T-cell (primary cell): Measurements from ENCODE around the gene ENDOG. TPM values are rescaled to one million over a fixed set of nuclear protein-coding genes. Genes with fewer than 3 reads are reported as not detected.
A peak's percentile ranks its signal among the peaks of the same experiment; 100 is the strongest.

Experiments
- ATAC-seq, 4 experiments: fragments of 200-7000 bp in 3 of 4; fragments of 150-1000 bp in 1 of 4; cut with Tn5 transposase; replicated peaks in 1 of 4; 1 replicate in 3 of 4; 2 replicates in 1 of 4; pipeline ENCODE4 v1.10.0; 2021; ENCODE audit warnings: moderate library complexity in 3 of 4, mild to moderate bottlenecking in 2 of 4, moderate number of reproducible peaks in 1 of 4
- CTCF ChIA-PET, 2 donors: fragments of 300-600 bp; sonication (Branson Sonifier 250); formaldehyde crosslinking; loops; one replicate each; lab custom pipeline; 2022; ENCODE audit warnings: antibody characterized with exemption in 2 of 2; lab: Charles Lee
- POLR2A ChIA-PET, 2 donors: fragments of 300-600 bp; sonication (Branson Sonifier 250); formaldehyde crosslinking; loops; one replicate each; lab custom pipeline; 2022; ENCODE audit warnings: antibody characterized with exemption in 2 of 2; lab: Charles Lee
- DNase-seq, 35 experiments: peaks; one replicate each; pipeline versions ENCODE4 v3.0.0 to v3.0.0-alpha.2; 2013 to 2023
- H3K27ac ChIP-seq: one replicate; pipeline ENCODE4 v1.5.1; 2013; ENCODE audit warnings: low read length
- H3K27me3 ChIP-seq, 2 experiments: replicated peaks in 1 of 2; 1 replicate in 1 of 2; 2 replicates in 1 of 2; pipeline versions ENCODE4 v1.6.1 to v1.7.0; 2013; ENCODE audit warnings: low read length in 1 of 2, mixed read lengths in 1 of 2; ENCODE audit not compliant: control insufficient read depth in 2 of 2, insufficient read depth in 2 of 2; ENCODE audit errors: extremely low read depth in 1 of 2
- H3K36me3 ChIP-seq, 2 donors: 1 replicate in 1 of 2; 2 replicates in 1 of 2; pipeline versions ENCODE4 v1.6.1 to v1.7.0; 2013; ENCODE audit warnings: low read length in 1 of 2; ENCODE audit not compliant: control insufficient read depth in 2 of 2, insufficient read depth in 1 of 2; ENCODE audit errors: extremely low read depth in 1 of 2
- H3K4me1 ChIP-seq, 2 experiments: 1 replicate in 1 of 2; 2 replicates in 1 of 2; pipeline versions ENCODE4 v1.6.1 to v1.7.0; 2013; ENCODE audit warnings: low read length in 2 of 2, mixed read lengths in 1 of 2; ENCODE audit not compliant: insufficient read depth in 2 of 2, control insufficient read depth in 1 of 2; ENCODE audit errors: extremely low read depth in 1 of 2
- H3K4me3 ChIP-seq, 2 donors: 1 replicate in 1 of 2; 2 replicates in 1 of 2; pipeline versions ENCODE4 v1.5.1 to v1.7.0; 2013; ENCODE audit warnings: mild to moderate bottlenecking in 2 of 2, low read length in 1 of 2, moderate library complexity in 1 of 2; ENCODE audit not compliant: control insufficient read depth in 1 of 2; ENCODE audit errors: extremely low read depth in 1 of 2
- H3K9me3 ChIP-seq: 2 replicates; pipeline ENCODE4 v1.7.0; 2013
- H3K27ac Mint-ChIP-seq, 2 donors: one replicate each; pipeline ENCODE4 v1.8.0; 2020 to 2021; ENCODE audit warnings: mild to moderate bottlenecking in 2 of 2, mixed read lengths in 2 of 2
- H3K27me3 Mint-ChIP-seq, 2 donors: one replicate each; pipeline ENCODE4 v1.8.0; 2021 to 2022; ENCODE audit warnings: mixed read lengths in 2 of 2
- H3K36me3 Mint-ChIP-seq: one replicate; pipeline ENCODE4 v1.8.0; 2021; ENCODE audit warnings: mixed read lengths
- H3K4me1 Mint-ChIP-seq, 3 donors: one replicate each; pipeline ENCODE4 v1.8.0; 2020 to 2022; ENCODE audit warnings: mixed read lengths in 3 of 3, mild to moderate bottlenecking in 1 of 3
- H3K4me3 Mint-ChIP-seq, 3 donors: one replicate each; pipeline ENCODE4 v1.8.0; 2020 to 2022; ENCODE audit warnings: mild to moderate bottlenecking in 3 of 3, mixed read lengths in 3 of 3, moderate library complexity in 3 of 3
- H3K9me3 Mint-ChIP-seq, 3 donors: one replicate each; pipeline ENCODE4 v1.8.0; 2020 to 2022; ENCODE audit warnings: mixed read lengths in 3 of 3
- WGBS: methylation state at CpG from one replicate; pipeline ENCODE4 v1.1.5; 2013; ENCODE audit warnings: missing lambda C conversion rate; ENCODE audit not compliant: insufficient coverage; 5-methylcytosine and 5-hydroxymethylcytosine counted together
- total RNA-seq, 35 experiments: library from RNA in 6 of 35; stranded (reverse) in 6 of 35; fragments of 120-200 nt in 1 of 35; gene quantifications; one replicate each; pipeline versions ENCODE4 v1.2.1 to v1.2.4 and lab custom pipeline; 2013 to 2026

ENDOG gene
- total RNA-seq, result 10 to 100 TPM; 11.3 to 31.1 (median 25.1) TPM
- total RNA-seq (2013), result 11.4 TPM
- 2.8 to 13.0 (median 7.0) reads per million in 29 experiments for total RNA-seq (lab: John Stamatoyannopoulos, UW)

DNA sequence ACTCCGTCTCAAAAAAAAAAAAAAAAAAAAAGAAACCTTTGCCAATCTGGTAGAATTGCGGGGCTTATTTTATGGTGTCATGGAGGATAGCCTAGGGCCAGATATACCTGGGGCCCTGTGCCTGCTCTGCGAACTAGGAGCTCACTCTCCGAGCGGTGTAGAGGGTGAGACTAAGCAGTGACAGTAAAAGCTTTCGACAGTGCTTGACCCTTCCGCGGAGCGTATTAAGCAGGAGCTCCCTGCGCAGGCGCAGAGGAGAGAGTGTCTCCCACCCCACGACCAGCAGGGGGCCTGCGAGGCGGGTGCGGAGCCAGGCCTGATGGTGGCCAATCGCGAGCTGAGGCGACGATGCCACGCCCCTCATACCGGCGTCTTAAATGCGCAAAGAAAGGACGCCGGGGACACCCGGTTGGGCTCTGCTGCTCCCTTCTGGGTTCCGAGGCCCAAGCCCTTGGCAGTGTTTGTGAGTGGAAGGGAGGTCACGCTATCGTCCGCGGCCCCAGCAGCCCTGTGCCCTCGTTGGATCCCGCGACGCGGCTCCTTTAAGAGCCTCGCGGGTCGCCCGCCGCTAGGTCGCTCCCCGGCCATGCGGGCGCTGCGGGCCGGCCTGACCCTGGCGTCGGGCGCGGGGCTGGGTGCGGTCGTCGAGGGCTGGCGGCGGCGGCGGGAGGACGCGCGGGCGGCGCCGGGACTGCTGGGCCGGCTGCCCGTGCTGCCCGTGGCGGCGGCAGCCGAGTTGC lies at the start of gene ENDOG:
Gene ENDOG, plus strand, starts transcription at position 402 of the 740 bp plus-strand sequence. Its CDS starts 185 bp downstream, at position 587.
- H3K27me3 ChIP-seq, result peaks cover 0 to 2% of the 10 kb centered on the region in 2 experiments
- ATAC-seq (peak; percentile 92 to 96 (median 92)), DNase-seq (peak; percentile 89 to 98 (median 95))
- peaks cover 8 to 17% of the 10 kb centered on the region in 2 donors for H3K36me3 ChIP-seq
- peaks cover 0 to 27% of the 10 kb centered on the region in 2 experiments for H3K4me1 ChIP-seq
- peak within 1 kb of the TSS; percentile 80 to 88 for H3K27ac Mint-ChIP-seq
- ChIA-PET POLR2A (interaction anchor here (0.7 to 1.2 kb wide), 3 partner anchors 12 to 263 kb away, joined by 3 to 8 read pairs (median 4); partner anchors contain the start of gene SPOUT1 (in 2 of the 2)), CTCF (interaction anchor here (0.5 to 3.6 kb wide), 20 partner anchors 9 to 542 kb away, joined by 3 to 26 read pairs (median 4); partner anchors contain the start of genes SPOUT1 (in 2 of the 2), SH3GLB2 (in 1 of the 2), SWI5 (in 1 of the 2) and ZDHHC12 (in 1 of the 2))
- H3K9me3 Mint-ChIP-seq, result no peaks in the 10 kb centered on the region
- peaks cover 13 to 25% (median 25%) of the 10 kb centered on the region in 3 donors for H3K4me1 Mint-ChIP-seq
- WGBS, result under 1% methylated on average over 65 of the region's 70 CpGs
- peak within 1 kb of the TSS; percentile 66 to 72 for H3K4me3 ChIP-seq
- peaks cover 6% of the 10 kb centered on the region for H3K36me3 Mint-ChIP-seq
- H3K27ac ChIP-seq, result peak within 1 kb of the TSS; percentile 67
- H3K9me3 ChIP-seq, result no peaks in the 10 kb centered on the region
- H3K4me3 Mint-ChIP-seq, result peak within 1 kb of the TSS; percentile 81 to 85 (median 83)
- no peaks in the 10 kb centered on the region for H3K27me3 Mint-ChIP-seq

DNA sequence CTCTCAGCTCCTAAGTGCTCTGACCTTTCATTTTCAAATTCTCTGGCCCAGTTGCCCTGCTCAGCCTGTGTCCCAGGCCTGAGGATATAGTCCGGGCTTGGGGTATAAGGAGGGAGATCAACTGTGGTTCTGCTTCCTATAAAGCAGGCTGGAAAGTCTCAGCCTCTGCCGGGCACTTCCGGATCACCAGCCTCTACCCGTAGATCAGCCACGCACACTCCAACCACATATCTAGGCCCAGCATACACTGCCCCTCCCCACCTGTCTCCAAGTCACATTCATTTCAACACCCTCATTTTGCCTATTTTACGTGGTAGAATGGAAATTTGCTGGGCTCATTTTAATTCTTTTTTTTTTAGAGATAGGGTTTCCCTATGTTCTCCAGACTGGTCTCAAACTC lies 49.7 kb upstream of the ENDOG start:
- Histone ChIP-seq H3K27ac (no peak overlapping the region), H3K4me1 (peaks cover 0 to 29% of the 10 kb centered on the region in 2 experiments), H3K36me3 (peaks cover 0 to 9% of the 10 kb centered on the region in 2 donors), H3K4me3 (no peak overlapping the region), H3K9me3 (no peaks in the 10 kb centered on the region), H3K27me3 (no peaks in the 10 kb centered on the region)
- H3K27me3 Mint-ChIP-seq, result no peaks in the 10 kb centered on the region
- peak overlapping the region in 1 of 2 donors; percentile 44 for H3K27ac Mint-ChIP-seq
- no peak overlapping the region for H3K4me3 Mint-ChIP-seq
- H3K9me3 Mint-ChIP-seq, result no peaks in the 10 kb centered on the region
- no CpG with 5 or more reads among the region's 6 CpGs for WGBS
- ATAC-seq (no peak), DNase-seq (no peak)
- ChIA-PET POLR2A (interaction anchor here in 1 of 2 donors (0.5 kb wide), 1 partner anchor 127 kb away, joined by 3 read pairs; no protein-coding TSS in a partner anchor), CTCF (interaction anchor here in 1 of 2 donors (0.6 kb wide), 1 partner anchor 22 kb away, joined by 3 read pairs; no protein-coding TSS in a partner anchor)
- H3K36me3 Mint-ChIP-seq, result peaks cover 3% of the 10 kb centered on the region
- H3K4me1 Mint-ChIP-seq, result peaks cover 47 to 52% (median 51%) of the 10 kb centered on the region in 3 donors

DNA sequence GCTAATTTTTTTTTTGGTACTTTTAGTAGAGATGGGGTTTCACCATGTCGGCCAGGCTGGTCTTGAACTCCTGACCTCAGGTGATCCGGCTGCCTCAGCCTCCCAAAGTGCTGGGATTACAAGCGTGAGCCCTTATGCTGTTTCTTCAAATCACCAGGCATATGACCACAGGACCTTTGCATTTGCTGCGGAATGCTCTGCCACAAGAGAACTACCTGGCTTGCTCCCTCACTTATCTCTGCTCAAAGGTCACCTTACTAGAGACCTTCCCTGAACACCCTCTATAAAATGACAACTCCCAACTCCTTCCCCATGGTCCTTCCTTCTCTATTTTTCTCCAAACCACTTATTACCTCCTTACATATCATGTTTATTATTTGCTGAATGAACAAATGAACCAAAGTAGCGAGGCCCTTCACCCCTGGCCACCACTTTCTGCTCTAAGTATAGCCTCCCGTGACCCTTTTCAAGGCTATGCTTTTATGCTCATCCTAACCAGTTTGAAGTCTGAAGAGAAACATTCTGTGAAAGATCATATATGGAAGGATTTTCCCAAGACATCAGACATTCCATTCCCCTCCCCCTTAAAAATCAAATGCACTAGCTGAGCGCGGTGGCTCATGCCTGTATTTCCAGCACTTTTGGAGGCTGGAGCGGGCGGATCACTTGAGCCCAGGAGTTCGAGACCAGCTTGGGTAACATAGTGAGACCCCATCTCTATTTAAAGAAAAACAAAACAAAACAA lies 47.8 kb upstream of the ENDOG start:
- Histone ChIP-seq H3K4me1 (peaks cover 0 to 29% of the 10 kb centered on the region in 2 experiments), H3K4me3 (peak overlapping the region; percentile 65 to 73), H3K27ac (peak overlapping the region; percentile 63), H3K9me3 (no peaks in the 10 kb centered on the region), H3K36me3 (peaks cover 0 to 7% of the 10 kb centered on the region in 2 donors), H3K27me3 (no peaks in the 10 kb centered on the region)
- no peaks in the 10 kb centered on the region for H3K9me3 Mint-ChIP-seq
- H3K4me3 Mint-ChIP-seq, result peak overlapping the region; percentile 96 to 98 (median 97)
- peaks cover 39 to 44% (median 41%) of the 10 kb centered on the region in 3 donors for H3K4me1 Mint-ChIP-seq
- no peak for DNase-seq
- POLR2A ChIA-PET, result interaction anchor here (0.5 to 1.1 kb wide), 6 partner anchors 19 to 81 kb away, joined by 3 to 5 read pairs (median 4); partner anchors contain the start of gene SET (in 1 of the 2)
- CTCF ChIA-PET, result interaction anchor here (0.5 to 1.5 kb wide), 4 partner anchors 18 to 122 kb away, joined by 4 to 8 read pairs (median 5); partner anchors contain the start of gene ENDOG (in 1 of the 2)
- no peak for ATAC-seq
- 100% methylated on average over 4 of the region's 11 CpGs for WGBS
- peaks cover 3% of the 10 kb centered on the region for H3K36me3 Mint-ChIP-seq
- peak overlapping the region; percentile 96 to 97 for H3K27ac Mint-ChIP-seq
- no peaks in the 10 kb centered on the region for H3K27me3 Mint-ChIP-seq

DNA sequence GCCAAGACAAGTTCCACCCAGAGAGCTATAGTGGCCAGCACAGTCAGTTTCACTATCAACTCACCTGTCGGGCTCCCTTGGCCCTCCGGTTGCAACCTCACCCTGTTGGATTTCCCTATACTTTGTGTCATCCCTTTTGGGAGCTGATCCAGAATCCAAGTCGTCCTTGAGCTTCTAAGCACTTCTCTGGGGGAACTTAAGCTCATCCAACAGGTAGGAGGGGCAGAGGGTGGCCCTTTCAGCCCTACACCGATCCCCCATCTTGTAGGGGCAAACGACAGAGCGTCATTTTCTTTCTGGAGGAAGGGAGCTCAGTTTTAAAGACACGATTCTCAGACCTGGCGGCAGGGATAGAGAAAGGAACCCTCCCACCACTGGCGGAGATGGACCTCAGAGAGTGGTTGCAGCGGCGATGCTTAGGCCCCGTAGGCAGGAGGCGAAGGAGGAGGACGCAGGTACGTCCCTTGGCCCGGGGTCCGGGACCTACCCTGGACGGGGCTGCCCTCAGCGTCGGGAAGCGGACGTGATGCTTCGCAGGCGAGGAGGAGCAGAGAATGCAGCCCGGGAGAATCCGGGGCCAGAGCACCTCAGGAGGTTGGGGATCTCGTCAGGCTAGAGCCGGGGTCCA lies 47.1 kb upstream of the ENDOG start:
- peak overlapping the region; percentile 65 to 73 for H3K4me3 ChIP-seq
- ChIA-PET CTCF (interaction anchor here (0.5 to 1.5 kb wide), 5 partner anchors 17 to 122 kb away, joined by 4 to 8 read pairs (median 6); partner anchors contain the start of genes ENDOG (in 1 of the 2) and ZDHHC12 (in 1 of the 2)), POLR2A (interaction anchor here (0.5 to 1.2 kb wide), 7 partner anchors 18 to 82 kb away, joined by 3 to 5 read pairs (median 4); partner anchors contain the start of gene SET (in 1 of the 2))
- Mint-ChIP-seq H3K4me3 (peak overlapping the region; percentile 96 to 98 (median 97)), H3K27me3 (no peaks in the 10 kb centered on the region), H3K27ac (peak overlapping the region; percentile 96 to 97), H3K36me3 (peaks cover 3% of the 10 kb centered on the region), H3K4me1 (peaks cover 36 to 42% (median 38%) of the 10 kb centered on the region in 3 donors), H3K9me3 (no peaks in the 10 kb centered on the region)
- peak in 3 of 4 experiments; percentile 26 to 41 (median 35) for ATAC-seq
- H3K4me1 ChIP-seq, result peaks cover 0 to 29% of the 10 kb centered on the region in 2 experiments
- peaks cover 0 to 7% of the 10 kb centered on the region in 2 donors for H3K36me3 ChIP-seq
- WGBS, result 0% methylated on average over 21 of the region's 28 CpGs
- no peaks in the 10 kb centered on the region for H3K9me3 ChIP-seq
- DNase-seq, result peak in 23 of 35 experiments; percentile 2 to 44 (median 19)
- peak overlapping the region; percentile 63 for H3K27ac ChIP-seq
- no peaks in the 10 kb centered on the region for H3K27me3 ChIP-seq

- peaks cover 0 to 29% of the 10 kb centered on the region in 2 experiments for H3K4me1 ChIP-seq
- ChIA-PET POLR2A (interaction anchor here in 1 of 2 donors (0.8 to 1.2 kb wide), 3 partner anchors 10 to 46 kb away, joined by 3 to 4 read pairs (median 3); no protein-coding TSS in a partner anchor), CTCF (interaction anchor here in 1 of 2 donors (1.1 to 1.5 kb wide), 3 partner anchors 17 to 48 kb away, joined by 4 to 8 read pairs (median 7); partner anchors contain the start of genes ENDOG and ZDHHC12)
- Mint-ChIP-seq H3K36me3 (peaks cover 3% of the 10 kb centered on the region), H3K9me3 (no peaks in the 10 kb centered on the region), H3K4me1 (peaks cover 35 to 39% (median 38%) of the 10 kb centered on the region in 3 donors), H3K27ac (peak within 1 kb of the TSS; percentile 96 to 97), H3K27me3 (no peaks in the 10 kb centered on the region), H3K4me3 (peak within 1 kb of the TSS; percentile 96 to 98 (median 97))
- ATAC-seq (peak; percentile 94 to 95 (median 95)), DNase-seq (peak; percentile 85 to 97 (median 93))
- H3K27ac ChIP-seq, result peak within 1 kb of the TSS; percentile 89
- no peaks in the 10 kb centered on the region for H3K27me3 ChIP-seq
- H3K36me3 ChIP-seq, result peaks cover 0 to 7% of the 10 kb centered on the region in 2 donors
- 4% methylated on average over 69 of the region's 72 CpGs for WGBS
- H3K9me3 ChIP-seq, result no peaks in the 10 kb centered on the region
- H3K4me3 ChIP-seq, result peak within 1 kb of the TSS; percentile 65 to 73
Observed at GRCh38 chr9:128771745-128772519, 46.4 kb upstream of the ENDOG start, which contains the start of gene ZER1. Gene ZER1, minus strand, starts transcription at chr9:128771927. Its CDS starts 16,362 bp downstream, at chr9:128755565.
